Measurements from ENCODE around the gene TAX1BP1.

DNA sequence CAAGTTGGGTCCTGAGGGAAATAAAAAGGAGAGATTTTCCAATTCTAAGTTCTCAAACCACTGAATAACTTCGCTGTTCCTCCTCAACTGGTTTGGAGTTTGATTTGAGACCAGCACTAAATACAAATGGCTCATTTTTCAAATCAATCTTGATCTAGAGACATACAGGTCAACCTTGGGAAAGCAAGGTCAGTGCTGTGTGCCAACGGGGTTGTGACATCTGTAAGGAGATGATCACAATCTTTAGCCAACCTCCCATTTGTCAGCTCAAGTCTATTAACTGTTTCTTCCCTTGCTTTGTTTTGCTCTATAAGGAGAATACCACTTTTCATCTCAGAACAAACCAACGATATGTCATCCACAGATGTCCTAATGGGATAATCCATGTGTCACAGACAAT lies 131.1 kb downstream of the TAX1BP1 start:
- TF ChIP-seq, protein P1, sequence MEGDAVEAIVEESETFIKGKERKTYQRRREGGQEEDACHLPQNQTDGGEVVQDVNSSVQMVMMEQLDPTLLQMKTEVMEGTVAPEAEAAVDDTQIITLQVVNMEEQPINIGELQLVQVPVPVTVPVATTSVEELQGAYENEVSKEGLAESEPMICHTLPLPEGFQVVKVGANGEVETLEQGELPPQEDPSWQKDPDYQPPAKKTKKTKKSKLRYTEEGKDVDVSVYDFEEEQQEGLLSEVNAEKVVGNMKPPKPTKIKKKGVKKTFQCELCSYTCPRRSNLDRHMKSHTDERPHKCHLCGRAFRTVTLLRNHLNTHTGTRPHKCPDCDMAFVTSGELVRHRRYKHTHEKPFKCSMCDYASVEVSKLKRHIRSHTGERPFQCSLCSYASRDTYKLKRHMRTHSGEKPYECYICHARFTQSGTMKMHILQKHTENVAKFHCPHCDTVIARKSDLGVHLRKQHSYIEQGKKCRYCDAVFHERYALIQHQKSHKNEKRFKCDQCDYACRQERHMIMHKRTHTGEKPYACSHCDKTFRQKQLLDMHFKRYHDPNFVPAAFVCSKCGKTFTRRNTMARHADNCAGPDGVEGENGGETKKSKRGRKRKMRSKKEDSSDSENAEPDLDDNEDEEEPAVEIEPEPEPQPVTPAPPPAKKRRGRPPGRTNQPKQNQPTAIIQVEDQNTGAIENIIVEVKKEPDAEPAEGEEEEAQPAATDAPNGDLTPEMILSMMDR (IDR thresholded peaks at IDR 0.05) = no peak
- TF ChIP-seq POLR2A (IDR thresholded peaks at IDR 0.05) (no peak), EP300 (IDR thresholded peaks at IDR 0.05) (no peak)
